HuH-7 (cell line): ENCODE measurements around the gene YTHDF1.

Experiments used
- DNase-seq: peaks from one replicate; pipeline ENCODE4 v3.0.0; 2011; ENCODE audit warnings: low spot score

YTHDF1 gene

GRCh38 chr20:63208346-63208909 lies 7.5 kb downstream of the YTHDF1 start:
- no peak for DNase-seq

- DNase-seq = no peak
Observed at GRCh38 chr20:63206878-63207277, 9.1 kb downstream of the YTHDF1 start.

DNA sequence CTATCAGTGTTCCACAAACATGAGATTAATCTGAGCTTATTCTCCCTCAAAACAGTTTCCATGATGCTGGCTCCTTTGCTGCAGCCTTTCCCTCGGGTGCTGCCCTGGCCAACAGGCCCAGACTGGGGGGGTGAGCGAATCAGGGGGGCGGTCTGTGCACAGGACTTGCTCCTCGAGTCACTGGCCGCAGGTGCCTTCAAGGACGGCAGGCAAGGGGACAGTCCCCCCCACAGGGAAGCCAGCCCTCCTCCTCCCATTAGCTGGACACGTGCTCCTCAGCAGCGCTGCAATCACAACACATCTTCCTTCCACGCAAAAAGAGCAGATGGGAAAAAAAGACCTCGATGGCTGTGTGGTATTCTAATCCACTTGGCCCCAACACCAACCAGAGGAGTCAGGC lies 10.0 kb downstream of the YTHDF1 start:
- DNase-seq = no peak

GRCh38 chr20:63204362-63204761 lies 11.6 kb downstream of the YTHDF1 start:
- no peak for DNase-seq

- no peak for DNase-seq
Observed at GRCh38 chr20:63202811-63203526, 13.0 kb downstream of the YTHDF1 start.

GRCh38 chr20:63202021-63202420 lies 13.9 kb downstream of the YTHDF1 start:
- no peak for DNase-seq

GRCh38 chr20:63198606-63199005 lies 17.3 kb downstream of the YTHDF1 start:
- no peak for DNase-seq

- no peak for DNase-seq
Observed at GRCh38 chr20:63196768-63197470, 19.0 kb downstream of the YTHDF1 start.

DNA sequence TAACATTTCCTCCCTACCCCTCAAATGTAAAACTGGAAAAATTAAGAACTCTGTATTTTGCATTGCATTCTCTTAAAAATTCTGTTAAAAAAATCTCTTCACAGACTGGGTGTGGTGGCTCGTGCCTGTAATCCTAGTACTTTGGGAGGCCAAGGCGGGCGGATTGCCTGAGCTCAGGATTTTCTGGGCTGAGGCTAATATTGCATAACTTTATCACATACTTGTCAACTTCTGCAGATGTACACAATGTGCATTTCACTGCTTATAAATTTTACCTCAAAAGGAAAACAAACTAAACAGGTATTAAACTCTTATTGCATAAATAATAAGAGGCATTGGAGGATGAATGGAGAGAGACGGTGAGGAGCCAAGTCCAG lies 21.1 kb downstream of the YTHDF1 start:
- no peak for DNase-seq

DNA sequence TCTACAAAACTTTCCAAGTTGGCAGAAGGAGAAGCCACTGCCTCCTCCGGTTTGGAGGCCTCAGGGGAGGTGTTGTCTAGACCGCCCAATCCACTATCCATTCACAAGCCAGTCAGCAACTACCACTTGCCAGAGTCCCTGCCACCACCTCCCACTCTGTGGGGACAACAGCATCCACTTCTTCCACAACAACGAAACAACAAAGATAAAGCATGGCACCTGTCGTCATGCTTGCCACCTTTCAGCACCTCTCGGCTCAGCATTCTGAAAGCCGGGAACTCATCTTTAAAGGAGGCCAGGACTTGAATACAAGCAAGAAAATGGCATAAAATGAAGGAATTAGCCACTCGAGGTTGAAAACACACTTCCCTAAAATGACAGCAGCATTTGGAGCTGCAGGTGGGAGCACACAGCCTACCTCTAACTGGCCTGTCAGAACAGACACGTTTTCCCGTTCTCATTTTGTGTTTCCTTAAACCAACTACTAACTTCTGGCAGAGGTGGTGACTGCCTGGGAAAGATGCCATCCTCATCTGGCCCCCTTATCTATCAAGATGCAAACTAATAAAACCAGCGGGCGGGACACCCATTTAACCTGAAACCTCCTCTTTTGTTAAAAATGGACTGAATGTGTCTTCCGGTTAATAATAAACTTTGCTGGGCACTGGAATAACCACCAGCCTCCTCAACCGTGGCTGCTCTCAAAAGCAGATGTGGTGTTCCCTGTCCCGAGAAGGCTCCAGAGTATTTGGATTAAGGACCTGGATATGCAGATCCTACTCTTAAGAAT lies 21.7 kb downstream of the YTHDF1 start:
- no peak for DNase-seq

DNA sequence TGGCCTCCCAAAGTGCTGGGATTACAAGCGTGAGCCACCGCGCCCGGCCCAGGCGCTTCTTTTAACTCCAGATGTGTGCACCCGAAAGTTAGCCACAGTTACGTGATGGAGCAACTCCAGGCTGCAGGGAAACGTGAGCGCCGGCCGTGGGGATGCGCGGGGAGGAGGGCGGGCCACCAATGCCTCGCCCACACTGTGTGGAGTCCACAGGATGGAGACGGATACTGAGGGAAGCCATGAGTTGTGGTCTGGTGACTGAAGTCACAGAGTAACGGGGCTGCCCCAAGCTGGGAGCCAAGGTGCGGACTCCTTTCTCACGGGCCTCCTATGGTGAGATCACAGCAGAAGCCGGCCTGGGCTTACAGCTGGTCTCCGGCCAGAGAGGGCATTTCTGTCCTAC lies 23.2 kb downstream of the YTHDF1 start:
- no peak for DNase-seq

GRCh38 chr20:63191400-63191799 lies 24.5 kb downstream of the YTHDF1 start:
- no peak for DNase-seq

DNA sequence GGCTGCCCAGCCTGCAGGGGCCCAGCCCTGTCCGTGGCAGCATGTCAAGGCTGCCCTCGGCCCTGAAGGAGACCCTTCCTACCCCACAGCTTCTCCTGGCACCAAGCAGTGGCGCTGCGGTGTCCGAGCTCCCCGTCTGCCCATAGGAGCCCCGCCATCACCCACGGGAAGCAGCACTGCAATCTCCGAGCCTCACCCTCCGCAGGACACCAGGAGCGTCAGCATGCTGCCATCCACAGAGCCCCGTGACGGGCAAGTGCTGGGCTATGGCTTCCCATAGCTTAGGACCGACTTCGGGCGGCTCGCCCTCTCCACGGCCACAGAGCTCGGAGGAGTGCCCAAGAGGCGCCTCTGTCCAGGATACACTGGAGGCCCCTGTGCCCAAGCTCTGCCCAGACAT lies 25.1 kb downstream of the YTHDF1 start:
- DNase-seq = no peak

DNA sequence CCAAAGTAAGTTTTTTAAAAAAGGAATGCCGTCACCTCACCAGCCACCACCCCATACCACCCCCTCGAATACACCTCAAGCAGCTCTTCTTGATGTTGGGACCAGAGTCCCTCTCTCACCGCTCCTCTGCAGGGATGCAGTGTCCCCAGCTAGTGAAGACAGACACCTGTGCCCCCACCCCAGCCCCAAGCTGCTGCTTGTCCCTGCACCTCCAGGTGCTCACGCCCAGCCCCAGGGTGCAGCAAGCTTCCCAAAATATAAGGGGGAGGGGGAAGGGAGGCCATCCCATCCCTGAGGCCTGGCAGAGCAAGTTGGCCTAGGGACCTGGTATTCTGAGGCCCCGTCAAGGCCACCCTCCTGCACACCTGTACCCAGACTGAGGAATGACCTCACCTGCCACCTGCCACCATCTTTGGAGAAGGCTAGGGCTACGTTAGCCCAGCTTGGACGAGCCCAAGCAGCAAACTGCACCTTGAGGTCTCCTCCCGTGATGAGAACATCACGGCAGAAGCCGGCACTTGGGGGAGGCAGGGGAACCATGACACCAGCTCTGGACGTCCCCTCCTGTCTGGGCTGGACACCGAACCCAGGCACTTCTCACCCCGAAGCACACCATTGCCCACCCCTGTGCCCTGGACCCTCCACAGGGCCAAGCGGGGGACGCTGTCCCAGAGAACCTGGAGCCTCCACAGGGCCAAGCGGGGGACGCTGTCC lies 25.9 kb downstream of the YTHDF1 start:
- no peak for DNase-seq

DNA sequence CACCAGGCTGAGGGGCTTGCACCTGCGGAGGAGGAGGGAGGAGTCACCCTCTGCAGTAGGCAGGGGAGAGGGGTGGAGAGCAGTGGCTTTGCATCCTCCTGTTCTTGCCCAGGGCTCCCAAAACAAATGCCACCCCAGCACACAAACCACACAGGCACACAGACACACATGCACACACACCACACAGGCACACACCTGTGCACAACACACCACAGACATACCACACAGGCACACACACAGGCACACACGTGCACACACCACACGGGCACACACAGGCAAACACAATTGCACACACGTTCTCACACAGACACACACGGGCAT lies 26.6 kb downstream of the YTHDF1 start:
- DNase-seq = no peak

DNA sequence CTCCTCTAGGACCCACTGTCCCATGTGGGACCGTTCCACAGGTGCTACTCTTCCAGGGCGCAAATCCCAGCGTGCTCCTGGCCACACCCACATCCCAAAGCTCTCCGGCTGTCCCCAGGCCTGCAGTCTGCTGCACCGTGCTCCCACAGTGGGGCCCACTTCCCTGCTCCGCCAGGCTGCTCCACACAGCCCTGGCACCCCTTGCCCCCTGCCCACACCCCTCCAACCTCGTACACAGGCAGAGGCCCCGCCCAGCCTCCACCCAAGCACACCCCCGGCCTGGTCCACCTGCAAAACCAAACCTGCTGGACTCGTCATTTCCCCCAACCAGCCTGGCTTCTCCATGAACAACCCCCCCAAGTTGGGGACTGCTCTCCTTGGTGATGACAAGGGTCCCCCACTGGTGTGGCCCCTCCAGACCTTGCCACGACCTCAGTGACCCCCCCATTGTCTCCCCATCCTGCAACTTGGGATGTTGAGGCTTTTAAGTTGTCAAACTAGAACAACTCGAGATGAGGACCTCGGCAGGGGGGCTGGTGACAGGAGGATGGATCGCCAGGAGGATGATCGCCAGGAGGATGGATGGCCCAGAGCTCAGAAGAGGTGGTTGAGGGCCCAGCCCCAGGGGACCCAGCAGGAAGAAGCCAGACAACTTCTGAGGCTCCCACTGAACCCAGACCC lies 27.1 kb downstream of the YTHDF1 start:
- no peak for DNase-seq

- no peak for DNase-seq
Observed at GRCh38 chr20:63188159-63188442, 27.8 kb downstream of the YTHDF1 start.

- DNase-seq = no peak
Observed at GRCh38 chr20:63187338-63188158, 28.4 kb downstream of the YTHDF1 start.

DNA sequence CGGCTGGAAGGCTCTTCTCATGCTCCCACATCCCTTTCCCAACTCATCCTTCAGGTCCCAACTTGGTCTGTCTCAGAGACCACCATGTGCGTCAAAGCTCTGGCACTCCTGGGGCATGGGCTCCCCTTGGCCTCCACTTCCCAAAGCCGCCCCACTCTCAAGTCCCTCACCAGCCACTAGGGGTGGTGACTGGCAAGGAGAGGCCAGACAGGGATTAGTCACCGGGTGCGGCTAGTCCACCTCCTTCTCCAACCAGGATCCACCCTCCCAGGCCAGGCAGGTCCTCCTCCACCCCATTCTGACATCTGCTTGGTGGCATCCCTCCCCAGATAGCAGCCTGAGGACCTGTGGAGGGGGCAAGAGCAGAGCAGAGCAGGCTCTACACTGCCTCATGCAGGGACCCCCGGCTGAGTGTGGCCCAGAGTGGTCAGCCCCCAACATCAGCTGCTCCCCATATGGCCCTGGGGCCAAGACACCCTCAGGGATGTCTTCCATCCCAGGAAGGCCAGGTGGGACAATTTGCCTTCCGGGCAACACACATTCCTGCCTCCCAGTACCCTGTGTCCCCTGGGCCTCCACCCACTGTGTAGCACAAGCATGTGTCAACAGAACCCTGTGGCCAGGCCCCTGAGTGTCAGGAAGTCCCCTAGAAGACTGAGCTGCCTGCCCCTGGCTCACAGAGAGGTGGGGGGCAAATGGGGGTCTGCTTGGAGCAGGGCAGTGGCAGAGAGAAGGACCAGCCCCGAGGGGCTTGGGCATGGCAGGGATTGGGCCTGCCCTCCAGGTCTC lies 29.2 kb downstream of the YTHDF1 start:
- no peak for DNase-seq

DNA sequence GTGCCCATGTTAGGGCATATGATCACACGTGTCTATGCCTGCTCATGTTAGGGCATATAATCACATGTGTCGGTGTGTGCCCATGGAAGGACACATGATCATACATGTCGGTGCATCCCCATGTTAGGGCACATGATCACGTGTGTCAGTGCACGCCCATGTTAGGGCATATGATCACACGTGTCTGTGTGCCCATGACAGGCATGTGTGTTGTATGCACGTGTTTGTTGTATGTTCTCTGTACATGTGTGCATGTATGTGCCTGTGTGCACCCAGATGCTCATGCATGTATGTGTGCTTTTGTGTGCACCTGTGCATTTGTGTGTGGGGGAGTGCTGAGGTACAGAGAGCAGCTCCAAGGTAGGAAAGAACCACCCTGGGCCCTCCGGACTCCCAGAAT lies 29.8 kb downstream of the YTHDF1 start:
- no peak for DNase-seq
